HepG2 (cell line): ENCODE data around the gene SYNM. TPM values are rescaled to one million over a fixed set of nuclear protein-coding genes. Genes with fewer than 3 reads are reported as not detected.

Experiments used
- ATAC-seq: fragments of 200-7000 bp; cut with Tn5 transposase; 3 replicates; pipeline ENCODE4 v1.9.1; 2020; ENCODE audit warnings: mild to moderate bottlenecking, moderate library complexity
- BruUV-seq: library from RNA; stranded (reverse); fragments of 400-500 nt; replicated peaks from 2 replicates; lab custom pipeline; 2021; lab: Mats Ljungman, UMichigan
- CTCF ChIA-PET: fragments of 300-600 bp; formaldehyde crosslinking; extraction: SDS; loops from one replicate; lab custom pipeline; 2021; ENCODE audit warnings: low total read pairs, inconsistent platforms, low intra/inter-chr PET ratio; lab: Yijun Ruan, JAX
- POLR2A ChIA-PET: fragments of 350-600 bp; sonication (Branson Sonifier 250); formaldehyde crosslinking; loops from one replicate; lab custom pipeline; 2020; ENCODE audit warnings: antibody characterized with exemption, inconsistent platforms; lab: Yijun Ruan, JAX
- DNase-seq: peaks from one replicate; pipeline ENCODE4 v3.0.0-alpha.2; 2015; ENCODE audit warnings: low spot score
- FAIRE-seq: peaks from 3 replicates; lab custom pipeline; 2011; peaks lifted over from hg19 to GRCh38; lab: Jason Lieb, UNC
- H2AFZ ChIP-seq: one replicate; pipeline ENCODE4 v1.6.1; 2011; ENCODE audit warnings: low read length, inconsistent platforms
- H3K27ac ChIP-seq: fragments of 300-600 bp; 3 replicates; pipeline ENCODE4 v1.8.0; 2011; ENCODE audit warnings: mixed run types, mild to moderate bottlenecking, mixed read lengths, low read length, inconsistent platforms; ENCODE audit not compliant: insufficient read depth; ENCODE audit errors: extremely low read length
- H3K27me3 ChIP-seq, 2 experiments: fragments of 200-600 bp in 1 of 2; 2 replicates in 1 of 2; 3 replicates in 1 of 2; pipeline versions ENCODE4 v1.6.0 to v1.8.0; 2011; ENCODE audit warnings: low read length in 2 of 2, mild to moderate bottlenecking in 2 of 2, moderate library complexity in 2 of 2, inconsistent platforms in 1 of 2; ENCODE audit not compliant: insufficient read depth in 2 of 2, control insufficient read depth in 1 of 2
- H3K36me3 ChIP-seq, 2 experiments: fragments of 200-600 bp in 1 of 2; replicated peaks in 1 of 2; 2 replicates in 1 of 2; 3 replicates in 1 of 2; pipeline versions ENCODE4 v1.5.1 to v1.8.0; 2011; ENCODE audit warnings: low read length in 2 of 2, inconsistent platforms in 1 of 2; ENCODE audit not compliant: insufficient read depth in 2 of 2, control insufficient read depth in 1 of 2
- H3K4me1 ChIP-seq: 2 replicates; pipeline ENCODE4 v1.5.1; 2012; ENCODE audit warnings: low read length, inconsistent platforms; ENCODE audit not compliant: insufficient read depth
- H3K4me2 ChIP-seq: 2 replicates; pipeline ENCODE4 v1.6.0; 2011; ENCODE audit warnings: low read depth, low read length, inconsistent platforms
- H3K4me3 ChIP-seq, 3 experiments: fragments of 200-600 bp in 1 of 3; sonication (generic), shearing (Covaris generic) in 1 of 3; replicated peaks in 1 of 3; 2 replicates each; pipeline ENCODE4 v1.5.1; 2011 to 2016; ENCODE audit warnings: low read length in 3 of 3, inconsistent platforms in 2 of 3, low read depth in 2 of 3, mild to moderate bottlenecking in 2 of 3, control low read depth in 1 of 3, mixed read lengths in 1 of 3; ENCODE audit not compliant: insufficient read depth in 1 of 3
- H3K79me2 ChIP-seq: one replicate; pipeline ENCODE4 v1.6.1; 2011; ENCODE audit warnings: low read length, inconsistent platforms; ENCODE audit not compliant: insufficient read depth
- H3K9ac ChIP-seq: 2 replicates; pipeline ENCODE4 v1.6.0; 2011; ENCODE audit warnings: mild to moderate bottlenecking, low read depth, low read length, inconsistent platforms; ENCODE audit not compliant: insufficient read depth
- H3K9me3 ChIP-seq: 2 replicates; pipeline ENCODE4 v1.5.1; 2012; ENCODE audit warnings: mild to moderate bottlenecking, low read length
- H4K20me1 ChIP-seq: 2 replicates; pipeline ENCODE4 v1.6.0; 2011; ENCODE audit warnings: inconsistent platforms, mild to moderate bottlenecking, low read length, moderate library complexity; ENCODE audit not compliant: insufficient read depth
- AGO1 ChIP-seq: fragments of 200-400 bp; formaldehyde crosslinking; IDR thresholded peaks from 2 replicates; pipeline ENCODE4 v1.6.1; 2017; ENCODE audit warnings: mild to moderate bottlenecking, low read depth, low read length, moderate library complexity; ENCODE audit not compliant: poor library complexity, severe bottlenecking
- FOXO1 ChIP-seq: sonication (generic); formaldehyde crosslinking; IDR thresholded peaks from 2 replicates; pipeline ENCODE4 v1.4.0; 2020; ENCODE audit warnings: missing genetic modification reagents
- HES4 ChIP-seq: sonication (generic); formaldehyde crosslinking; IDR thresholded peaks from 2 replicates; pipeline ENCODE4 v1.9.0; 2021; ENCODE audit warnings: mild to moderate bottlenecking, missing genetic modification reagents, borderline replicate concordance
- HNRNPUL1 ChIP-seq: fragments of 200-400 bp; formaldehyde crosslinking; IDR thresholded peaks from 2 replicates; pipeline ENCODE4 v1.6.1; 2017; ENCODE audit warnings: low read depth, mild to moderate bottlenecking, low read length, moderate library complexity
- SIN3A ChIP-seq: IDR thresholded peaks from 2 replicates; pipeline ENCODE4 v1.6.1; 2011; ENCODE audit warnings: low read depth, mild to moderate bottlenecking, control low read depth, low read length, borderline replicate concordance
- ZNF101 ChIP-seq: sonication (generic); formaldehyde crosslinking; IDR thresholded peaks from 2 replicates; pipeline ENCODE4 v1.4.0; 2020; ENCODE audit warnings: mild to moderate bottlenecking, low read depth, missing genetic modification reagents, borderline replicate concordance
- ZNF549 ChIP-seq: sonication (generic); formaldehyde crosslinking; IDR thresholded peaks from 2 replicates; pipeline ENCODE4 v1.5.0; 2020; ENCODE audit warnings: missing genetic modification reagents
- WGBS: methylation state at CpG from one replicate; pipeline ENCODE4 v1.1.6; 2017; ENCODE audit warnings: low lambda C conversion rate; 5-methylcytosine and 5-hydroxymethylcytosine counted together
- in situ Hi-C: cut with HindIII; loops from 2 replicates; pipeline ENCODE4 v1.10.0; 2017; ENCODE audit warnings: low pct_unique_long_range_greater_than_20kb; ENCODE audit not compliant: extremely low pct_ligation_motif_present
- intact Hi-C: fragments of 100-400 bp; cut with micrococcal nuclease; formaldehyde crosslinking; loops from one replicate; pipeline ENCODE4 v1.10.0; 2022; ENCODE audit not compliant: unreplicated experiment
- polyA plus RNA-seq, 8 experiments: library from polyadenylated mRNA; depleted of rRNA in 3 of 8; stranded (reverse) in 7 of 8; unstranded in 1 of 8; fragments of >200 nt; fragmentation: Illumina TruSeq in 4 of 8; extraction: Trizol in 4 of 8; gene quantifications; 2 replicates each; pipeline versions ENCODE4 v1.2.1 to v1.2.3, GENCODE V29; 2011 to 2016; ENCODE audit warnings: low read depth in 4 of 8, missing spikeins in 1 of 8, mixed read lengths in 1 of 8; ENCODE audit not compliant: insufficient read depth in 1 of 8
- total RNA-seq, 5 experiments: library from RNA; depleted of rRNA; stranded (reverse); fragments of >200 nt; fragmentation: Illumina TruSeq; extraction: Trizol; gene quantifications; 2 replicates each; pipeline ENCODE4 v1.2.3, GENCODE V29; 2016; ENCODE audit warnings: low read depth in 1 of 5
- TF ChIP-seq, protein P1 (sequence below): sonication (generic); formaldehyde crosslinking; IDR thresholded peaks from 2 replicates; pipeline ENCODE4 v1.4.0; 2020; ENCODE audit warnings: missing genetic modification reagents
- TF ChIP-seq, protein P2 (sequence below): sonication (generic); formaldehyde crosslinking; IDR thresholded peaks from 2 replicates; pipeline ENCODE4 v1.8.1; 2022; ENCODE audit warnings: low read depth, mild to moderate bottlenecking, missing genetic modification reagents
- TF ChIP-seq, protein P3 (sequence below): sonication (generic); formaldehyde crosslinking; IDR thresholded peaks from 2 replicates; pipeline ENCODE4 v1.8.1; 2023; ENCODE audit warnings: mild to moderate bottlenecking, missing genetic modification reagents, borderline replicate concordance
- TF ChIP-seq, protein P4 (sequence below): sonication (generic); IDR thresholded peaks from 2 replicates; pipeline ENCODE4 v1.6.1; 2016; ENCODE audit warnings: low read depth, borderline replicate concordance
- TF ChIP-seq, protein P5 (sequence below): sonication (generic); formaldehyde crosslinking; IDR thresholded peaks from 2 replicates; pipeline ENCODE4 v1.4.0; 2020; ENCODE audit warnings: mild to moderate bottlenecking, missing genetic modification reagents

The SYNM gene
- total and polyA plus RNA-seq, 2 of the 13 experiments (the other 11 are each of a cell fraction or from before 2014, with no cell fraction given): 1.1 to 3.7 TPM

DNA sequence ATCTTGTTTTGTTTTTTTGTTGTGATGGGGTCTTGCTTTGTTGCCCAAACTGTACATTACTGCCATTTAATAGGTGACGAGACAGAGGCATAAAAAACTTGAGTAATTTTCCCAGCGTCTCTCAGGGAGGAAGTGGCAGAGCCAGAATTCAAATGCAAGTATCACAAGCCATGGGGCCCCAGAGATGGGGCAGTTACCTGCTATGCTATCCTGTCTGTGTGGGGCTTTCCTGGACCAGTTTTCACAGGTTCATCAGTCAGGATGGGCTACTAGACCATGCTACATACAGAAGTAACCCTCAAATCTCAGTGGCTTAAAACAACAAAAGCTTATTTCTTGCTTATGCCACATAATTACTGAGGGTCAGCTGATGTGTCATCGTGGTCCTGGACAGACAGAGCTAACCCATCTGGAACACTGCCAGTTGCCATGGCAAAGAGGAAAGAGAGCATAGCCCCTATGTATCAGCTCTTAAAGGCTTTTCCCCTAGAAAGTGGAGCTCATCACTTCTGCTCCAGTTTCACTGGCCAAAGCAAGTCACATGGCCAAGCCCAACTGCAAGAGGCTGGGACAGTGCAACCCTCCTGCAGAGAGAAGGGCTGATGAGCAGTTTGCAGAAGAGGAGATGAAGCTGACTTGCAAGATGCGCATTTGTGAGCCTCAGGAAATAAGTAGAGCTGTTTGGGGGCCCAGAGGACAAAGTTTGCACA lies 31.7 kb upstream of the SYNM start:
- no peak overlapping the region for H3K4me3 ChIP-seq
- no peaks in the 10 kb centered on the region for H4K20me1 ChIP-seq
- H3K79me2 ChIP-seq: no peaks in the 10 kb centered on the region
- ChIA-PET POLR2A (no interaction called here), CTCF (no interaction called here)
- DNase-seq (no peak), ATAC-seq (no peak), FAIRE-seq (no peak)
- no peaks in the 10 kb centered on the region for H3K9me3 ChIP-seq
- no peak overlapping the region for H3K9ac ChIP-seq
- intact Hi-C loops (loop anchor here (10.0 kb wide), 1 partner anchor 298 kb away; no protein-coding TSS in a partner anchor), in situ Hi-C loops (no loop called here)
- WGBS: 0% methylated on average over 4 of the region's 4 CpGs
- H3K36me3 ChIP-seq: no peaks in the 10 kb centered on the region
- H3K4me1 ChIP-seq: peaks cover 9% of the 10 kb centered on the region
- H3K27me3 ChIP-seq: peaks cover 0 to 31% of the 10 kb centered on the region in 2 experiments; a peak in 4 of 5 replicates
- no peak overlapping the region for H3K27ac ChIP-seq
- no TSS peak for BruUV-seq
- no peak overlapping the region for H2AFZ ChIP-seq
- no peak overlapping the region for H3K4me2 ChIP-seq
- no peak for TF ChIP-seq ZNF549 (CRISPR knock-in tag)
- no peak for TF ChIP-seq SIN3A
- TF ChIP-seq, protein P1, sequence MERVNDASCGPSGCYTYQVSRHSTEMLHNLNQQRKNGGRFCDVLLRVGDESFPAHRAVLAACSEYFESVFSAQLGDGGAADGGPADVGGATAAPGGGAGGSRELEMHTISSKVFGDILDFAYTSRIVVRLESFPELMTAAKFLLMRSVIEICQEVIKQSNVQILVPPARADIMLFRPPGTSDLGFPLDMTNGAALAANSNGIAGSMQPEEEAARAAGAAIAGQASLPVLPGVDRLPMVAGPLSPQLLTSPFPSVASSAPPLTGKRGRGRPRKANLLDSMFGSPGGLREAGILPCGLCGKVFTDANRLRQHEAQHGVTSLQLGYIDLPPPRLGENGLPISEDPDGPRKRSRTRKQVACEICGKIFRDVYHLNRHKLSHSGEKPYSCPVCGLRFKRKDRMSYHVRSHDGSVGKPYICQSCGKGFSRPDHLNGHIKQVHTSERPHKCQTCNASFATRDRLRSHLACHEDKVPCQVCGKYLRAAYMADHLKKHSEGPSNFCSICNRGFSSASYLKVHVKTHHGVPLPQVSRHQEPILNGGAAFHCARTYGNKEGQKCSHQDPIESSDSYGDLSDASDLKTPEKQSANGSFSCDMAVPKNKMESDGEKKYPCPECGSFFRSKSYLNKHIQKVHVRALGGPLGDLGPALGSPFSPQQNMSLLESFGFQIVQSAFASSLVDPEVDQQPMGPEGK (CRISPR knock-in tag): no peak
- TF ChIP-seq ZNF101 (CRISPR knock-in tag): no peak
- no peak for TF ChIP-seq HNRNPUL1
- TF ChIP-seq, protein P2, sequence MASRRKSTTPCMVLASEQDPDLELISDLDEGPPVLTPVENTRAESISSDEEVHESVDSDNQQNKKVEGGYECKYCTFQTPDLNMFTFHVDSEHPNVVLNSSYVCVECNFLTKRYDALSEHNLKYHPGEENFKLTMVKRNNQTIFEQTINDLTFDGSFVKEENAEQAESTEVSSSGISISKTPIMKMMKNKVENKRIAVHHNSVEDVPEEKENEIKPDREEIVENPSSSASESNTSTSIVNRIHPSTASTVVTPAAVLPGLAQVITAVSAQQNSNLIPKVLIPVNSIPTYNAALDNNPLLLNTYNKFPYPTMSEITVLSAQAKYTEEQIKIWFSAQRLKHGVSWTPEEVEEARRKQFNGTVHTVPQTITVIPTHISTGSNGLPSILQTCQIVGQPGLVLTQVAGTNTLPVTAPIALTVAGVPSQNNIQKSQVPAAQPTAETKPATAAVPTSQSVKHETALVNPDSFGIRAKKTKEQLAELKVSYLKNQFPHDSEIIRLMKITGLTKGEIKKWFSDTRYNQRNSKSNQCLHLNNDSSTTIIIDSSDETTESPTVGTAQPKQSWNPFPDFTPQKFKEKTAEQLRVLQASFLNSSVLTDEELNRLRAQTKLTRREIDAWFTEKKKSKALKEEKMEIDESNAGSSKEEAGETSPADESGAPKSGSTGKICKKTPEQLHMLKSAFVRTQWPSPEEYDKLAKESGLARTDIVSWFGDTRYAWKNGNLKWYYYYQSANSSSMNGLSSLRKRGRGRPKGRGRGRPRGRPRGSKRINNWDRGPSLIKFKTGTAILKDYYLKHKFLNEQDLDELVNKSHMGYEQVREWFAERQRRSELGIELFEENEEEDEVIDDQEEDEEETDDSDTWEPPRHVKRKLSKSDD (CRISPR knock-in tag): no peak
- no peak for TF ChIP-seq HES4 (CRISPR knock-in tag)
- no peak for TF ChIP-seq AGO1
- TF ChIP-seq, protein P3, sequence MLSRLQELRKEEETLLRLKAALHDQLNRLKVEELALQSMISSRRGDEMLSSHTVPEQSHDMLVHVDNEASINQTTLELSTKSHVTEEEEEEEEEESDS (CRISPR knock-in tag): no peak
- TF ChIP-seq, protein P4, sequence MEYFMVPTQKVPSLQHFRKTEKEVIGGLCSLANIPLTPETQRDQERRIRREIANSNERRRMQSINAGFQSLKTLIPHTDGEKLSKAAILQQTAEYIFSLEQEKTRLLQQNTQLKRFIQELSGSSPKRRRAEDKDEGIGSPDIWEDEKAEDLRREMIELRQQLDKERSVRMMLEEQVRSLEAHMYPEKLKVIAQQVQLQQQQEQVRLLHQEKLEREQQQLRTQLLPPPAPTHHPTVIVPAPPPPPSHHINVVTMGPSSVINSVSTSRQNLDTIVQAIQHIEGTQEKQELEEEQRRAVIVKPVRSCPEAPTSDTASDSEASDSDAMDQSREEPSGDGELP: no peak
- TF ChIP-seq, protein P5, sequence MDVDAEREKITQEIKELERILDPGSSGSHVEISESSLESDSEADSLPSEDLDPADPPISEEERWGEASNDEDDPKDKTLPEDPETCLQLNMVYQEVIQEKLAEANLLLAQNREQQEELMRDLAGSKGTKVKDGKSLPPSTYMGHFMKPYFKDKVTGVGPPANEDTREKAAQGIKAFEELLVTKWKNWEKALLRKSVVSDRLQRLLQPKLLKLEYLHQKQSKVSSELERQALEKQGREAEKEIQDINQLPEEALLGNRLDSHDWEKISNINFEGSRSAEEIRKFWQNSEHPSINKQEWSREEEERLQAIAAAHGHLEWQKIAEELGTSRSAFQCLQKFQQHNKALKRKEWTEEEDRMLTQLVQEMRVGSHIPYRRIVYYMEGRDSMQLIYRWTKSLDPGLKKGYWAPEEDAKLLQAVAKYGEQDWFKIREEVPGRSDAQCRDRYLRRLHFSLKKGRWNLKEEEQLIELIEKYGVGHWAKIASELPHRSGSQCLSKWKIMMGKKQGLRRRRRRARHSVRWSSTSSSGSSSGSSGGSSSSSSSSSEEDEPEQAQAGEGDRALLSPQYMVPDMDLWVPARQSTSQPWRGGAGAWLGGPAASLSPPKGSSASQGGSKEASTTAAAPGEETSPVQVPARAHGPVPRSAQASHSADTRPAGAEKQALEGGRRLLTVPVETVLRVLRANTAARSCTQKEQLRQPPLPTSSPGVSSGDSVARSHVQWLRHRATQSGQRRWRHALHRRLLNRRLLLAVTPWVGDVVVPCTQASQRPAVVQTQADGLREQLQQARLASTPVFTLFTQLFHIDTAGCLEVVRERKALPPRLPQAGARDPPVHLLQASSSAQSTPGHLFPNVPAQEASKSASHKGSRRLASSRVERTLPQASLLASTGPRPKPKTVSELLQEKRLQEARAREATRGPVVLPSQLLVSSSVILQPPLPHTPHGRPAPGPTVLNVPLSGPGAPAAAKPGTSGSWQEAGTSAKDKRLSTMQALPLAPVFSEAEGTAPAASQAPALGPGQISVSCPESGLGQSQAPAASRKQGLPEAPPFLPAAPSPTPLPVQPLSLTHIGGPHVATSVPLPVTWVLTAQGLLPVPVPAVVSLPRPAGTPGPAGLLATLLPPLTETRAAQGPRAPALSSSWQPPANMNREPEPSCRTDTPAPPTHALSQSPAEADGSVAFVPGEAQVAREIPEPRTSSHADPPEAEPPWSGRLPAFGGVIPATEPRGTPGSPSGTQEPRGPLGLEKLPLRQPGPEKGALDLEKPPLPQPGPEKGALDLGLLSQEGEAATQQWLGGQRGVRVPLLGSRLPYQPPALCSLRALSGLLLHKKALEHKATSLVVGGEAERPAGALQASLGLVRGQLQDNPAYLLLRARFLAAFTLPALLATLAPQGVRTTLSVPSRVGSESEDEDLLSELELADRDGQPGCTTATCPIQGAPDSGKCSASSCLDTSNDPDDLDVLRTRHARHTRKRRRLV: no peak
- TF ChIP-seq FOXO1 (CRISPR knock-in tag): no peak
